ENCODE measurements around the gene SLC66A2. TPM values are rescaled to one million over a fixed set of nuclear protein-coding genes. Genes with fewer than 3 reads are reported as not detected.
A peak's percentile ranks its signal among the peaks of the same experiment; 100 is the strongest.

SLC66A2 gene
- total RNA-seq, 2 donors from 2014 or later: 30.4 to 50.8 TPM

DNA sequence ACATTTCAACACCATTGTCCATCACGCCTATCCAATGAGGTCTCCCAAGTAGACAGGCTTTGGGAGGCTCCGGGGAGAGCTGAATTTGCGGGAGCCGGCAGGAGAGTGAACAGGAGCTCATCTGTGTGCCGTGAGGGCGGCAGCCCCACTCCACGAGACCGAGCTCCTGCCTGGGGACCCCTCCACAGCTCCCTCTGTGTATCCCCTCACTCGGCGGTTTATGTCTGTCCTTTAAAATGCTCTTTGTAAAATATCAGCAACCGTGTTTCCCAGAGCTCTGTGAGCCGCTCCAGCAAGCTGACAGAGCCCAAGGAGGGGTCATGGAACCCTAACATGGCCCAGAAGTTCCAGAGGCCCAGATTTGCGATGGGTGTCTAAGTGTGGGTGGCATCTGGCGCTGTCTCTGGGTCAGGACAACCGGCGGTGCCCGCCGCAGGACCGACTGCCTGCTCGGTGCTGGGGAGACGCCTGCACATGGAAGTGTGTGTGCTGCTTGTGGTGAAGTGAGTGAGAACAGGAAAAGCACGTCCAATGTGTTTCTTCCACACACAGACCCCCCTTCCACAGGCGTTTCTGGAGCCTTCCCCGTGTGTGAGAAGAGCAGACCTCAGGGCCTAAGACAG is 34.8 kb downstream of the SLC66A2 start:
- Histone ChIP-seq H3K4me1 (no peaks in the 10 kb centered on the region), H3K4me3 (no peak overlapping the region), H3K9me3 (no peaks in the 10 kb centered on the region), H3K36me3 (replicated peaks in 1 of 2; ENCODE audit: insufficient read depth in 1 of 2, low read depth in 2 of 2) (peaks cover 0 to 5% of the 10 kb centered on the region in 2 donors), H3K27ac (no peak overlapping the region), H3K27me3 (no peaks in the 10 kb centered on the region)
- 97 to 98% methylated on average over 24 of the region's 24 CpGs for WGBS, 2 donors
- no peak for TF ChIP-seq POLR2A (IDR thresholded peaks at IDR 0.05)
- TF ChIP-seq, protein P1, sequence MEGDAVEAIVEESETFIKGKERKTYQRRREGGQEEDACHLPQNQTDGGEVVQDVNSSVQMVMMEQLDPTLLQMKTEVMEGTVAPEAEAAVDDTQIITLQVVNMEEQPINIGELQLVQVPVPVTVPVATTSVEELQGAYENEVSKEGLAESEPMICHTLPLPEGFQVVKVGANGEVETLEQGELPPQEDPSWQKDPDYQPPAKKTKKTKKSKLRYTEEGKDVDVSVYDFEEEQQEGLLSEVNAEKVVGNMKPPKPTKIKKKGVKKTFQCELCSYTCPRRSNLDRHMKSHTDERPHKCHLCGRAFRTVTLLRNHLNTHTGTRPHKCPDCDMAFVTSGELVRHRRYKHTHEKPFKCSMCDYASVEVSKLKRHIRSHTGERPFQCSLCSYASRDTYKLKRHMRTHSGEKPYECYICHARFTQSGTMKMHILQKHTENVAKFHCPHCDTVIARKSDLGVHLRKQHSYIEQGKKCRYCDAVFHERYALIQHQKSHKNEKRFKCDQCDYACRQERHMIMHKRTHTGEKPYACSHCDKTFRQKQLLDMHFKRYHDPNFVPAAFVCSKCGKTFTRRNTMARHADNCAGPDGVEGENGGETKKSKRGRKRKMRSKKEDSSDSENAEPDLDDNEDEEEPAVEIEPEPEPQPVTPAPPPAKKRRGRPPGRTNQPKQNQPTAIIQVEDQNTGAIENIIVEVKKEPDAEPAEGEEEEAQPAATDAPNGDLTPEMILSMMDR (IDR thresholded peaks at IDR 0.05): no peak
- ATAC-seq: no peak
- peak in 2 of 4 donors; percentile 0 for DNase-seq
- intact Hi-C loops (cut with DNase I): no loop called here

DNA sequence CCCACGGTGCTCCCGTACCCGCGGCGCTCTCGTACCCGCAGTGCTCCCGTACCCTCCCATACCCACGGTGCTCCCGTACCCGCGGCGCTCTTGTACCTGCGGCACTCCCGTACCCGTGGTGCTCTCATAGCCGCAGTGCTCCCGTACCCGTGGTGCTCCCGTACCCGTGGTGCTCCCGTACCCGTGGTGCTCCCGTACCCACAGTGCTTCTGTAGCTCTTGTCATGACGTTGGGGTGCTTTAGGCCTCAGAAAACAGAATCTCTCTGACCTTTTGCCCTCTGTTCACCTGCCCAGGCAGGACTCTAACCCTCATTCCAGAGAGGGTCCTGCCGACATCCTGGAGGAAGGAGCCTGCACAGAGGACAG is 35.3 kb downstream of the SLC66A2 start:
- no peak overlapping the region for H3K27ac ChIP-seq
- no peak overlapping the region for H3K4me3 ChIP-seq
- peaks cover 0 to 5% of the 10 kb centered on the region in 2 donors for H3K36me3 ChIP-seq (replicated peaks in 1 of 2; ENCODE audit: insufficient read depth in 1 of 2, low read depth in 2 of 2)
- WGBS, 2 donors: 71 to 81% methylated on average over 26 of the region's 26 CpGs
- ATAC-seq (no peak), DNase-seq (peak in 1 of 4 donors; percentile 1)
- intact Hi-C loops (cut with DNase I): no loop called here
- no peaks in the 10 kb centered on the region for H3K9me3 ChIP-seq
- TF ChIP-seq POLR2A (IDR thresholded peaks at IDR 0.05): no peak
- TF ChIP-seq, protein P1 (IDR thresholded peaks at IDR 0.05): no peak
- no peaks in the 10 kb centered on the region for H3K4me1 ChIP-seq
- no peaks in the 10 kb centered on the region for H3K27me3 ChIP-seq

DNA sequence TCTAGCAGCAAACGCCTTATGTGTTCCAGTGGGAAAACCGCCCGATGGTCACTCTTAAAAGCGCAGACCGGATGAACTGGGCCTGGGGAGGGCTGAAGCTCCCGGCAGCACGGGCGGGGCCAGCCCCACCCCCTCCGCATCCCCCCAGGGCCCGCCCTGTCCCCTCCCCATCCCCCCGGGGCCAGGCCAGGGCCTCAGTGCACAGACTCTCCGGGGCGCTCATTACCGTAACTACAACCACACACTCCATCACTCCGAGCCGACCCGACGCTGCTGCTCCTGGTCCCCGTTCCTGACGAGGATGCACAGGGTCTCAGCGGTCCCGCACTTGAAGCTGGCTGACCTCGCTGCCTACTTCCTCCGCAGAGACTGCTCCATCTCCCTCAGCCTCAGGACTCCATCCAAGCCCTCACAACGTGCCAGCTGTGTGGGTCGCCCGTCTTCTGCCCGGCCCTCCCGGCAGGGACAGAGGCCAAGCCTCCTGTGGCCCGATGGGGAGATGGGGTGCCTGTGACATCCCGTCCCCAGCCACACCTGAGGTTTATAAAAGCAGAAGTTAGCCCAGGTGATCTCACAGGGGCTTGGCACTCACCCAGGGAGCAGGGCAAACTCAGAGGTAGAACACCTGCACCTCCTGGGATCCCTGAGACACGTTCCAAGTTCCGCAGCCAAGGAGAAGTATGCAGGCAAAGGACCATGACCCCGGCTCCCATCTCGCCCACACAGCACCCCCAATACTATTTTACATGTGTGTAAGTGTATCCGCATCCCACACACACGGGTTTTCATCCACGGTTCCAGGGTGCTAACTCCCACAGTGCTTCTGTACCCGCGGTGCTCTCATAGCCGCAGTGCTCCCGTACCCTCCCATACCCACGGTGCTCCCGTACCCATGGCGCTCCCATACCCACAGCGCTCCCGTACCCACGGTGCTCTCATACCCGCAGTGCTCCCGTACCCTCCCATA is 36.0 kb downstream of the SLC66A2 start:
- intact Hi-C loops (cut with DNase I): no loop called here
- H3K36me3 ChIP-seq (replicated peaks in 1 of 2; ENCODE audit: insufficient read depth in 1 of 2, low read depth in 2 of 2): peaks cover 0 to 5% of the 10 kb centered on the region in 2 donors
- WGBS, 2 donors: 92 to 94% methylated on average over 36 to 48 of the region's 50 CpGs

DNA sequence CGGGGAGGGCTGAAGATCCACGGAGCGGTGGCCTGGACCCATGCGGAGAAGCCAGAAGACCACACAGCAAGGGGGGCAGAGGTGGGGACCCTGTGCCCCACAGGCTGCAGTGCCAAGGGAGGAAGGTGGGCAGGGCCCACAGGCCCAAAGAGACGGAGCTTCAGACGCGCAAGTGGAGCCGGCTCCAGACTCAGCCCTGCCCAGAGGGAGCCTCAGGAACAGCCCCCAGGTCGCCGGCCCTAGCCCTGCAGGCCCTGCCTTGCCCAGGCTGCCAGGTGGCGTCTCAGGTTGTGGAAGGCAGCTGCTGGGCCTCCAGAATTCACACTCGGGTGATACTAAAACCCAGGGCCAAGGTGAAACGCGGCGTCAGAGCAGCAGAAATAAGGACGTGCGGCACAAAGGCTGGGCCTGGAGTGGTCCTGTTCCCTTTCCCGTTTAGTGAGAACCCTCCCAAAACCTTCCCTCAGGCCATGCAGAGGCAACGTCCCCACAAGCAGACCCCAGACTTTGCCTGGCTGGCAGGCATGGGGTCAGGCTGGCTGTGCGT is 36.8 kb downstream of the SLC66A2 start:
- Histone ChIP-seq H3K36me3 (replicated peaks in 1 of 2; ENCODE audit: insufficient read depth in 1 of 2, low read depth in 2 of 2) (peaks cover 0 to 5% of the 10 kb centered on the region in 2 donors), H3K4me3 (no peak overlapping the region), H3K4me1 (no peaks in the 10 kb centered on the region), H3K27ac (no peak overlapping the region), H3K9me3 (no peaks in the 10 kb centered on the region), H3K27me3 (no peaks in the 10 kb centered on the region)
- 85 to 96% methylated on average over 8 to 14 of the region's 20 CpGs for WGBS, 2 donors
- ATAC-seq (no peak), DNase-seq (no peak)
- intact Hi-C loops (cut with DNase I): no loop called here
- no peak for TF ChIP-seq POLR2A (IDR thresholded peaks at IDR 0.05)
- TF ChIP-seq, protein P1 (IDR thresholded peaks at IDR 0.05): no peak

More for the DNA sequence above, 36.0 kb downstream of the SLC66A2 start:
- Histone ChIP-seq H3K27me3 (no peaks in the 10 kb centered on the region), H3K4me1 (no peaks in the 10 kb centered on the region), H3K27ac (no peak overlapping the region), H3K4me3 (no peak overlapping the region), H3K9me3 (no peaks in the 10 kb centered on the region)
- no peak for TF ChIP-seq POLR2A (IDR thresholded peaks at IDR 0.05)
- TF ChIP-seq, protein P1 (IDR thresholded peaks at IDR 0.05): no peak
- ATAC-seq (no peak), DNase-seq (peak in 1 of 4 donors; percentile 9)
